Kidney glomerular epithelial cell (primary cell): ENCODE measurements around the gene PDIA3.
"Not testable (repeated sequence)": the region's sequence is repeated elsewhere in the genome, so short reads cannot be mapped to it uniquely, and the experiment has no call there.

Experiments used
- DNase-seq: peaks from one replicate; lab custom pipeline; 2025; lab: John Stamatoyannopoulos, UW

The PDIA3 gene

DNA sequence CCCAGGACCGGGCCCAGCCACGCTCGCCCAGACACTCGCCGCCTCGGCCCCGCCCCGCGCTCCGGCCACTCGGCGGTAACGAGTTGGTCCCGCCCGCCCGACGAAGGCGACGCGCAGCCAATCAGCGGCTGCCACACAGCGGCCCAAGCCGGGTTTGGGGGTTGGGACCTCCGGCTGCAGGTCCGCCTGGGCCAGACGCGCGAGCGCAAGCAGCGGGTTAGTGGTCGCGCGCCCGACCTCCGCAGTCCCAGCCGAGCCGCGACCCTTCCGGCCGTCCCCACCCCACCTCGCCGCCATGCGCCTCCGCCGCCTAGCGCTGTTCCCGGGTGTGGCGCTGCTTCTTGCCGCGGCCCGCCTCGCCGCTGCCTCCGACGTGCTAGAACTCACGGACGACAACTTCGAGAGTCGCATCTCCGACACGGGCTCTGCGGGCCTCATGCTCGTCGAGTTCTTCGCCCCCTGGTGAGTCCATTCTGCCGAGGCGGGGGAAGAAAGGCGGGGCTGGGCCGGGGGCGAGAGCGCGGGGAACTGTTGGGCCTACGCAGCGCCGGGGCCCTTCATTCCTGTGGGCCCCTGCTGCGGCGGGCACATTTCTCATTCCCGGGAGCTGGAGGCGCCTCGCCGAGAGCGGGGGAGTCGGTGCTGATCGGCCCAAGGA is at the start of gene PDIA3:
Gene PDIA3 (plus strand): TSS at position 194 of the 658 bp plus-strand sequence. CDS start 102 bp downstream, at position 296.
- peak; percentile 45 for DNase-seq

DNA sequence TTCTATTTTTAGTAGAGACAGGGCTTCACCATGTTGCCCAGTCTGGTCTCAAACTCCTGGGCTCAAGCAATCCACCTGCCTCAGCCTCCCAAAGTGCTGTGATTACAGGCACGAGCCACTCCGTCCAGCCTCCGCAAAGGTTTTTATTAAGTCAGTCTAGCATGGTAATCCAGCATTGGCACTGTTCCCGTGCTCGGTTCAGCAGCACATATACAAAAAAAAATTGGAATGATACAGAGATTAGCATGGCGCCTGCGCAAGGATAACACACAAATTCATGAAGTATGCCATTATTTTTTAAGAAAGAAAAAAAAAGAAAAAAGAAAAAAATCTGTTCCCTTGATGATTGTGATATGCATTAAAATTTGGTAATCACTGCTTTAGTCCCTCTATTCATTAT is 44.1 kb upstream of the PDIA3 start:
- no peak for DNase-seq

GRCh38 chr15:43702701-43703424 is 43.4 kb upstream of the PDIA3 start:
- DNase-seq, result no peak

- not testable (repeated sequence) for DNase-seq
These were observed 35.7 kb upstream of the PDIA3 start for GRCh38 chr15:43710431-43711131.

- no peak for DNase-seq
These were observed 23.1 kb upstream of the PDIA3 start for GRCh38 chr15:43723151-43723550.

DNA sequence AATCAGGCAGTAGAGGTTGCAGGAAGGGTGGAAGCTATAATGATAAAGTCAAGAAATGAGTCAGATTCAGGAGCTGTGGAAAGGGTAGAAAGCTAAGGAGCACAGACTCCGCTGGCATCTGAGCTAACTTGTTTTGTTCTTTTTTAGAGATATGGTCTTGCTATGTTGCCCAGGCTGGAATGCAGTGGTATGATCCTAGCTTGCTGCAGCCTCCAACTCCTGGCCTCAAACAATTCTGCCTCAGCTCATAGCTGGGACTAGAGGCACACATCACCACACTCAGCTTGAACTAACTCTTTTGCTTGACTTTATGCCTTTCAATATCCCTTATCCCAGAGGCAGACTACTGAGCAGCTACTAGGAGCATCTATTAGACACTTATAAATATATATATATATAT is 19.9 kb upstream of the PDIA3 start:
- not testable (repeated sequence) for DNase-seq

GRCh38 chr15:43728053-43728725 is 18.0 kb upstream of the PDIA3 start:
- DNase-seq, result not testable (repeated sequence)

DNA sequence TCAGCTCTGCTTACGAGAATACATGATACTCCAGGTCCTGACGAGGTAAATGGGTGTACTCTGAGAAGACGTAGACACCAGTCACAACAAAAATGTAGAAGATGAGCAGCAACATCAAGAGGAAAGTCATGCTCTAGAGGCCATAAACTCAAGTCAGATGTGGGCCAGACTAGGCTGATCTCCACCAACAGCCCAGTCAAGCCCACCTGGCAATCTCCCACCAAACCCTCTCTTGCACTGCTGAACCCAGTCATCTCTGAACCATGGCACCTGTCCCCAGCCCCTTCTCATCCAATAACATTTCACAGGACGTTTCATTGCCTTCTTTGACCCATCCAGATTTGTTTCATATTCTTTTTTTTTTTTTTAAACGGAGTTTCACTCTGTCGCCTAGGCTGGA is 10.8 kb upstream of the PDIA3 start:
- DNase-seq, result no peak

- DNase-seq, result peak; percentile 67
These were observed 668 bp downstream of the PDIA3 start for GRCh38 chr15:43746903-43747309.

GRCh38 chr15:43748376-43748775 is 2.1 kb downstream of the PDIA3 start:
- no peak for DNase-seq

GRCh38 chr15:43749690-43750345 is 3.6 kb downstream of the PDIA3 start:
- DNase-seq, result no peak

GRCh38 chr15:43751885-43752284 is 5.6 kb downstream of the PDIA3 start:
- DNase-seq, result no peak

GRCh38 chr15:43762824-43763223 is 16.6 kb downstream of the PDIA3 start:
- DNase-seq, result no peak

- no peak for DNase-seq
These were observed 17.7 kb downstream of the PDIA3 start for GRCh38 chr15:43763819-43764446.

DNA sequence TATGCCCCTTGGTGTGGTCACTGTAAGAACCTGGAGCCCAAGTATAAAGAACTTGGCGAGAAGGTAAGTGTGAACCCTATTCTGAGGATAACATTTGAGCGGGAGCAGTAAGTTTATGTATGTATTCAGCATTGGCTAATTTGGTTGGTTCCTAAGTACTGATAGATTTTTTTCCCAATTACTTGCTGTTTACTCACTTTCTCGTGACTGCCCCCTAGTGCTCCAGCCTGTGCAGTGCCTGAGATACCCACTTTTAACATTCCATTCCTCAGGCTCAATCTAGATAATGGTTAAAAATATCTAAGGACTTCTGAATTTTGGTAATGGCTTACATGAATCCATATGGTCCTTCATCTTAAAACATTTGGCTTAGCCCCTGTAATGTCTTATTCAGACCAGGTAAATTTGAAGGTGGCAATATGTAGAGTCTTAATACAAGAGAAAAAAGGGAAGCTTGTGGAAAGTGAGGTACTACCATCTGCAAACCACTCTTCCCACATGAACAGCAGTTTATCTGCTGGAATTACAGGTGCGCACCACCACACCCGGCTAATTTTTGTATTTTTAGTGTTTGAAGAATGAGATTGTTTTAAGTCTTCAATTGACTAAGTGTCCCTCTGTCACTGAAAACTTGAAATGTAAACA is 23.5 kb downstream of the PDIA3 start:
- DNase-seq, result no peak

DNA sequence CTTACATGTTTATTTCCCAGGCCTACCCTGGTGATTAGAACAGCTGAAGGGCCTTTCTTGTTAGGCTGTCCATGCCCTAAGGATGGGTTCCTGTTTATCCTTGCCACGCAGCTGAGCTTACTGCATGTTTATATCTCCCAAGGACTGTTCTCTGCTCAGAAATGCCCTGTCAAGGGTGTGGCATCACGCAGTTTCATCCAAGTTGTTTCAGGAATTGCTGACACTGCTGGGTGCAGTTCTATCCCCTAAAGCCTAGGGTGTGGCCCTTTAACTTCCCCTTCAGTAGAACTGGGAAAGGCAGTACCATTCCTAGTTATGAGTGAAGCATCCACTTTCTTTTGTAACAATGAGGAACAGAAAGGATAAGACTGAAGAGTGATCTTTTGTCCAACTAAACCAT is 25.6 kb downstream of the PDIA3 start:
- DNase-seq, result no peak

DNA sequence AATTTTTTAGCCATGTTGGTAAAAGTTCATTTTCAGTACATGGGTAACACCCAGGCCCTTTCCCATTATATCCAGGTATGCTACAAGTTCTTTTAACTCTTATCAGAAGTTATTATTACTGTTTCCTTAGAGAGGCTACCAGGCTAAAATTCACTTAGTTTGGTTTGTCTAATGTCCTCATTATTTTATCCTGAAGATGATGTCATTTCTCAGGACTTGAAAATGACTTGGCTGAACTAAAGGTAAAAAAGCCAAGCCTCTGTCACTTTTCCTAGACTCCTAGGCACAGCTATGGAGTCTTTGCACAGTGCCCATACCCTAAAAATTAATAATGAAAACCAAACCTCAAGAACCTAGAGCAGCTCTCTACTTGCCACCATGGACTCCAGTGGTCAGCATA is 26.4 kb downstream of the PDIA3 start:
- DNase-seq, result no peak

- DNase-seq, result no peak
These were observed 27.8 kb downstream of the PDIA3 start for GRCh38 chr15:43774062-43774461.

- peak; percentile 47 for DNase-seq
These were observed 29.2 kb downstream of the PDIA3 start for GRCh38 chr15:43775411-43775965.

DNA sequence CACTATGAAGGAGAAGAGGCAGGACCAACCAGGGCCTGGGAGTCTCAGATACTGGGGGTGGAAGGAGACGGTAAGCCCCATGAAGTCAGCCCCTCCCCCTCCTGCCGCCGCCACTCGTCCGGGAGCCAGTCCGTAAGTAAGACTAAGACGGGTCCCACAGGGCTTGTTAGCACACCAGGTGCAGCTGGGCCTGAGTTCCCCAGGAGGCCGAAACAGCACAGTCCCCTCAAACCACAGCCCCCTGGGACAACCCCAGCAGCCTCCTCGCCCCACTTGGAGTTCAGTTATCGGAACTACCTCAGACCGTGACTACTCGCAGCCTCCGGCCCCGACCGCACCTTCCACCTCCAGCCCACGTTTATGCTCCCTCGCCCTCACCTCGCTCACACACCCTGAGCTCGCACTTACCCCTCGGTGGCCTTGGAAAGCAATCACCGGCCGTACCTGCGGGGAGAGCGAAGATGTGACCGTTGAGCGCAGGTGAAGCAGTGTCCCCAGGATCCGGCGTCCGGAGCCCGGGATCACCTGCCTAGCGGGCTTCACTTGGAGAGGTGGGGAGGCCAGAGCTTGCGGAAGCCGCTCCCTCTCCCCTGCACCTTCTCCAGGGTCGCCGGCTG is 30.0 kb downstream of the PDIA3 start:
- DNase-seq, result no peak
